Heart left ventricle (tissue), 13 donors: ENCODE results near the gene TSSC4.

ENCODE experiments used
- POLR2A ChIP-seq, 2 donors: fragments of 450-650 bp; IDR thresholded peaks; one replicate each; pipeline ENCODE4 v1.6.1; 2017; ENCODE audit warnings: antibody characterized with exemption in 2 of 2, mild to moderate bottlenecking in 2 of 2, moderate library complexity in 2 of 2
- TF ChIP-seq, protein P1 (sequence below), 12 donors: fragments of 200-600 bp; sonication (generic) in 4 of 12; IDR thresholded peaks; one replicate each; pipeline versions ENCODE4 v1.5.0 to v1.8.0; 2018 to 2022; ENCODE audit warnings: antibody characterized with exemption in 12 of 12, mild to moderate bottlenecking in 5 of 12
- donor health status: ischemic (EF 13 %, LVEDD 7.1; RV severe dilation, severe dysfunction).
- donor health status: DM: no; HTN: yes; CAD: no.
- donor health status: DM: no; HTN: no; CAD: no.
- donor health status: ischemic (EF 25% LVEDD 6.9; RV normal size, moderate dysfunction).
- donor health status: ischemic (EF 25% LVEDD 5.7; RV mildly dilated, moderate dysfunction).
- donor health status: ischemic (EF 35%, LVEDD 5.7; RV mildly dilated, moderate dysfunction).
- donor health status: nonischemic (EF 11% LVEDD 7.7; RV severe dilation, severe dysfunction).
- donor health status: DM: yes; HTN: yes; CAD: no.
- donor health status: PGD.
- donor health status: ischemic (EF 29% LVEDD 5.4; RV normal size, mild dysfunction).
- donor health status: nonischemic (EF 23%, LVEDD 6.1; RV moderate dilation, normal function).

DNA sequence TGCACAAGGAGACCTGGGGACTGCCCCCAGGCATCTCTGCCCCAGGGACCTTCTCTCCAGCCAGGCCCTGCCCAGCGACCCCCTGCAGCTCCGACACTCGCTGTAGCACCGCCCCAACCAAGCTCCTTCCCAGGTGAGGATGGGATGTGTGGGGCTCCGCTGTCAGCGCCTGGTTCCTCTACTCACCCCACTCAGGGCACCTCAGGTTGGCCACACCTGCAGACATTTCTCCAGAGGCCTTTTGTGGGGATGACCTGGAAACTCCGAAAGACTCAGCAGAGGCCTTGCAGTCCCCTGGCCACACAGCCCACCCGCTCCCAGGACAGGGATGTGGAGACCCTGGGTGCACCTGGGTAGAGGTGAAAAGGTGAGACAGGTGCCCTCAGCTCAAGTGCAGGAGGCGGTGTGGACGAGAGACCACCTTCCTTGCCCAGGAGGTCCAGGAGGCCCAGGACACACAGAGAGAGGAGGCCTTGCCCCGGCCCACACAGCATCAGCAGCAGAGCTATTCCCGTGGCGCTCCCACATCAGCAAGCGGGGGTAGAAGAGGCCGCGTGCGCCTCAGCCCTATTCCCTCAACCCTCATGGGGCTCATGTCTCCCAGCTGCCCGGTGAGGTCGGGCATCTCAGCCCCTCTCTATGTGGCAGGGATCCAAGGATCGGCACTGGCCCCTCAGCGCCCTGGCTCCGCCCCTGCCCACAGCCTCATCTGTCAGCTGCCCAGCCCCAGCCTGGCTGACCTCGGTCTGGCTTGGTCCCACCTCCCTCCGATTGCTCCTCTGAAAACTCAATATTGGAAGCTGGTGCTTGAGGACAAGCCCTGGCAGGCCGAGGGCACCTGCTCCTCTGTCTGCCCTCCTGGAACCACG lies 22.8 kb downstream of the TSSC4 start:
- TF ChIP-seq, protein P1, sequence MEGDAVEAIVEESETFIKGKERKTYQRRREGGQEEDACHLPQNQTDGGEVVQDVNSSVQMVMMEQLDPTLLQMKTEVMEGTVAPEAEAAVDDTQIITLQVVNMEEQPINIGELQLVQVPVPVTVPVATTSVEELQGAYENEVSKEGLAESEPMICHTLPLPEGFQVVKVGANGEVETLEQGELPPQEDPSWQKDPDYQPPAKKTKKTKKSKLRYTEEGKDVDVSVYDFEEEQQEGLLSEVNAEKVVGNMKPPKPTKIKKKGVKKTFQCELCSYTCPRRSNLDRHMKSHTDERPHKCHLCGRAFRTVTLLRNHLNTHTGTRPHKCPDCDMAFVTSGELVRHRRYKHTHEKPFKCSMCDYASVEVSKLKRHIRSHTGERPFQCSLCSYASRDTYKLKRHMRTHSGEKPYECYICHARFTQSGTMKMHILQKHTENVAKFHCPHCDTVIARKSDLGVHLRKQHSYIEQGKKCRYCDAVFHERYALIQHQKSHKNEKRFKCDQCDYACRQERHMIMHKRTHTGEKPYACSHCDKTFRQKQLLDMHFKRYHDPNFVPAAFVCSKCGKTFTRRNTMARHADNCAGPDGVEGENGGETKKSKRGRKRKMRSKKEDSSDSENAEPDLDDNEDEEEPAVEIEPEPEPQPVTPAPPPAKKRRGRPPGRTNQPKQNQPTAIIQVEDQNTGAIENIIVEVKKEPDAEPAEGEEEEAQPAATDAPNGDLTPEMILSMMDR (IDR thresholded peaks at IDR 0.05), result no peak
- TF ChIP-seq POLR2A (IDR thresholded peaks at IDR 0.05), result no peak
